ENCODE data around the gene SCLT1. TPM values are rescaled to one million over a fixed set of nuclear protein-coding genes. Genes with fewer than 3 reads are reported as not detected.

SCLT1 gene
- total and polyA plus RNA-seq, 2 of the 13 experiments (the other 11 are each of a cell fraction or from before 2014, with no cell fraction given) = 1.5 to 8.7 TPM

DNA sequence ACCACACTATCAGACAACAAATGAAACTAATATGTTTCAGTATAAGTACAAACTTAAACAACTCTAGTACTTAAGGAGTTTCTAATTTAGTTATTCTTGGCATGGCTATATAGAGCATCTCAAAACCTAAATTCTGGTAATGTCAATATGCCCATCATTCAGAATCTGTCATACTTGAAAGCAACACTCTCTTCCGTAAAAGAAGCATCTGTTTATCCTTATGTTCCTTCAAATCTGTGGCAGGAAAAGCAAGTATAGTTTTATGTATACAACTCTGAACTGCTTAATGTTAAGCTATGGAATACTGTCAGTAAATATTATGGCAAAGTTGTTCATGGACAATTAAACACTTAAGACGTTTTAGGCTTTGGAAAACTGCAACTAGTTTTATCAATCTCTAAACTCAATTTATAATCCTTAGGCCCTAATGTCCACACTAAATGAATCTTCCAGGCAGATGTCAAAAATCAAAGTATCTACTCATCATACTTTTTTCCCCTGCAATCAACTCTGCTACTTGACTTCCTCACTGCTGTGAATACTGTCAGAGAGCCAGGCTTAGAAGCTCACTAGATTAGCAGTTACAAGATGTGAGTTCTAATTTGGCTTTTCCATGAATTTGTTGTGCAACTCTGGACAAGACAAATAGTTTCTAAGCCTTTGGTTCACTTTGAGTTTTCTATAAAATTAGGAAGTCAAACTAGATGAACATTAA lies 109.4 kb downstream of the SCLT1 start:
- FAIRE-seq = no peak
- in situ Hi-C loops (cut with HindIII; ENCODE audit: extremely low pct_ligation_motif_present, low pct_unique_long_range_greater_than_20kb) = no loop called here
- CTCF ChIA-PET (ENCODE audit: low intra/inter-chr PET ratio, low total read pairs) = no interaction called here

More for the DNA sequence above, 109.4 kb downstream of the SCLT1 start:
- BruUV-seq (replicated peaks) = no TSS peak
- WGBS (ENCODE audit: low lambda C conversion rate) = 89% methylated on average over 2 of the region's 2 CpGs
- Histone ChIP-seq H3K9ac (ENCODE audit: insufficient read depth, low read depth, low read length) (no peak overlapping the region), H3K4me3 (replicated peaks in 1 of 3; ENCODE audit: insufficient read depth in 1 of 3, low read depth in 2 of 3, low read length in 3 of 3) (no peak overlapping the region), H3K27me3 (ENCODE audit: control insufficient read depth in 1 of 2, insufficient read depth in 2 of 2, low read length in 2 of 2) (no peaks in the 10 kb centered on the region; a peak in 1 of 5 replicates), H3K4me2 (ENCODE audit: low read depth, low read length) (no peak overlapping the region), H3K27ac (ENCODE audit: extremely low read length, insufficient read depth, low read length) (no peak overlapping the region), H4K20me1 (ENCODE audit: insufficient read depth, low read length) (no peaks in the 10 kb centered on the region), H3K36me3 (replicated peaks in 1 of 2; ENCODE audit: control insufficient read depth in 1 of 2, insufficient read depth in 2 of 2, low read length in 2 of 2) (no peaks in the 10 kb centered on the region), H3K79me2 (ENCODE audit: insufficient read depth, low read length) (no peaks in the 10 kb centered on the region), H2AFZ (ENCODE audit: low read length) (no peak overlapping the region), H3K4me1 (ENCODE audit: insufficient read depth, low read length) (peaks cover 5% of the 10 kb centered on the region; the same call in 1 of the 2 replicates), H3K9me3 (ENCODE audit: low read length) (no peaks in the 10 kb centered on the region)
- TF ChIP-seq, protein P1, sequence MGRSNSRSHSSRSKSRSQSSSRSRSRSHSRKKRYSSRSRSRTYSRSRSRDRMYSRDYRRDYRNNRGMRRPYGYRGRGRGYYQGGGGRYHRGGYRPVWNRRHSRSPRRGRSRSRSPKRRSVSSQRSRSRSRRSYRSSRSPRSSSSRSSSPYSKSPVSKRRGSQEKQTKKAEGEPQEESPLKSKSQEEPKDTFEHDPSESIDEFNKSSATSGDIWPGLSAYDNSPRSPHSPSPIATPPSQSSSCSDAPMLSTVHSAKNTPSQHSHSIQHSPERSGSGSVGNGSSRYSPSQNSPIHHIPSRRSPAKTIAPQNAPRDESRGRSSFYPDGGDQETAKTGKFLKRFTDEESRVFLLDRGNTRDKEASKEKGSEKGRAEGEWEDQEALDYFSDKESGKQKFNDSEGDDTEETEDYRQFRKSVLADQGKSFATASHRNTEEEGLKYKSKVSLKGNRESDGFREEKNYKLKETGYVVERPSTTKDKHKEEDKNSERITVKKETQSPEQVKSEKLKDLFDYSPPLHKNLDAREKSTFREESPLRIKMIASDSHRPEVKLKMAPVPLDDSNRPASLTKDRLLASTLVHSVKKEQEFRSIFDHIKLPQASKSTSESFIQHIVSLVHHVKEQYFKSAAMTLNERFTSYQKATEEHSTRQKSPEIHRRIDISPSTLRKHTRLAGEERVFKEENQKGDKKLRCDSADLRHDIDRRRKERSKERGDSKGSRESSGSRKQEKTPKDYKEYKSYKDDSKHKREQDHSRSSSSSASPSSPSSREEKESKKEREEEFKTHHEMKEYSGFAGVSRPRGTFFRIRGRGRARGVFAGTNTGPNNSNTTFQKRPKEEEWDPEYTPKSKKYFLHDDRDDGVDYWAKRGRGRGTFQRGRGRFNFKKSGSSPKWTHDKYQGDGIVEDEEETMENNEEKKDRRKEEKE (IDR thresholded peaks at IDR 0.05) = no peak
- TF ChIP-seq FOSL2 (CRISPR knock-in tag; IDR thresholded peaks at IDR 0.05) (no peak), ZNF709 (CRISPR knock-in tag; IDR thresholded peaks at IDR 0.05) (no peak), ZMYM3 (CRISPR knock-in tag; IDR thresholded peaks at IDR 0.05) (no peak), GTF3A (CRISPR knock-in tag; conservative IDR thresholded peaks at IDR 0.05) (no peak), REPIN1 (CRISPR knock-in tag; IDR thresholded peaks at IDR 0.05; ENCODE audit: borderline replicate concordance, low read depth) (no peak), CHD4 (IDR thresholded peaks at IDR 0.05; ENCODE audit: borderline replicate concordance, low read length) (no peak), NFRKB (IDR thresholded peaks at IDR 0.05) (no peak), CCAR2 (optimal IDR thresholded peaks at IDR 0.05; ENCODE audit: low read depth, low read length) (no peak)
- TF ChIP-seq, protein P2, sequence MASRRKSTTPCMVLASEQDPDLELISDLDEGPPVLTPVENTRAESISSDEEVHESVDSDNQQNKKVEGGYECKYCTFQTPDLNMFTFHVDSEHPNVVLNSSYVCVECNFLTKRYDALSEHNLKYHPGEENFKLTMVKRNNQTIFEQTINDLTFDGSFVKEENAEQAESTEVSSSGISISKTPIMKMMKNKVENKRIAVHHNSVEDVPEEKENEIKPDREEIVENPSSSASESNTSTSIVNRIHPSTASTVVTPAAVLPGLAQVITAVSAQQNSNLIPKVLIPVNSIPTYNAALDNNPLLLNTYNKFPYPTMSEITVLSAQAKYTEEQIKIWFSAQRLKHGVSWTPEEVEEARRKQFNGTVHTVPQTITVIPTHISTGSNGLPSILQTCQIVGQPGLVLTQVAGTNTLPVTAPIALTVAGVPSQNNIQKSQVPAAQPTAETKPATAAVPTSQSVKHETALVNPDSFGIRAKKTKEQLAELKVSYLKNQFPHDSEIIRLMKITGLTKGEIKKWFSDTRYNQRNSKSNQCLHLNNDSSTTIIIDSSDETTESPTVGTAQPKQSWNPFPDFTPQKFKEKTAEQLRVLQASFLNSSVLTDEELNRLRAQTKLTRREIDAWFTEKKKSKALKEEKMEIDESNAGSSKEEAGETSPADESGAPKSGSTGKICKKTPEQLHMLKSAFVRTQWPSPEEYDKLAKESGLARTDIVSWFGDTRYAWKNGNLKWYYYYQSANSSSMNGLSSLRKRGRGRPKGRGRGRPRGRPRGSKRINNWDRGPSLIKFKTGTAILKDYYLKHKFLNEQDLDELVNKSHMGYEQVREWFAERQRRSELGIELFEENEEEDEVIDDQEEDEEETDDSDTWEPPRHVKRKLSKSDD (CRISPR knock-in tag; IDR thresholded peaks at IDR 0.05; ENCODE audit: low read depth) = no peak
- TF ChIP-seq, protein P3, sequence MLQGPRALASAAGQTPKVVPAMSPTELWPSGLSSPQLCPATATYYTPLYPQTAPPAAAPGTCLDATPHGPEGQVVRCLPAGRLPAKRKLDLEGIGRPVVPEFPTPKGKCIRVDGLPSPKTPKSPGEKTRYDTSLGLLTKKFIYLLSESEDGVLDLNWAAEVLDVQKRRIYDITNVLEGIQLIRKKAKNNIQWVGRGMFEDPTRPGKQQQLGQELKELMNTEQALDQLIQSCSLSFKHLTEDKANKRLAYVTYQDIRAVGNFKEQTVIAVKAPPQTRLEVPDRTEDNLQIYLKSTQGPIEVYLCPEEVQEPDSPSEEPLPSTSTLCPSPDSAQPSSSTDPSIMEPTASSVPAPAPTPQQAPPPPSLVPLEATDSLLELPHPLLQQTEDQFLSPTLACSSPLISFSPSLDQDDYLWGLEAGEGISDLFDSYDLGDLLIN (CRISPR knock-in tag; IDR thresholded peaks at IDR 0.05; ENCODE audit: borderline replicate concordance) = no peak
- TF ChIP-seq, protein P4, sequence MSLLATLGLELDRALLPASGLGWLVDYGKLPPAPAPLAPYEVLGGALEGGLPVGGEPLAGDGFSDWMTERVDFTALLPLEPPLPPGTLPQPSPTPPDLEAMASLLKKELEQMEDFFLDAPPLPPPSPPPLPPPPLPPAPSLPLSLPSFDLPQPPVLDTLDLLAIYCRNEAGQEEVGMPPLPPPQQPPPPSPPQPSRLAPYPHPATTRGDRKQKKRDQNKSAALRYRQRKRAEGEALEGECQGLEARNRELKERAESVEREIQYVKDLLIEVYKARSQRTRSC (CRISPR knock-in tag; IDR thresholded peaks at IDR 0.05; ENCODE audit: low read depth) = no peak
- TF ChIP-seq, protein P5, sequence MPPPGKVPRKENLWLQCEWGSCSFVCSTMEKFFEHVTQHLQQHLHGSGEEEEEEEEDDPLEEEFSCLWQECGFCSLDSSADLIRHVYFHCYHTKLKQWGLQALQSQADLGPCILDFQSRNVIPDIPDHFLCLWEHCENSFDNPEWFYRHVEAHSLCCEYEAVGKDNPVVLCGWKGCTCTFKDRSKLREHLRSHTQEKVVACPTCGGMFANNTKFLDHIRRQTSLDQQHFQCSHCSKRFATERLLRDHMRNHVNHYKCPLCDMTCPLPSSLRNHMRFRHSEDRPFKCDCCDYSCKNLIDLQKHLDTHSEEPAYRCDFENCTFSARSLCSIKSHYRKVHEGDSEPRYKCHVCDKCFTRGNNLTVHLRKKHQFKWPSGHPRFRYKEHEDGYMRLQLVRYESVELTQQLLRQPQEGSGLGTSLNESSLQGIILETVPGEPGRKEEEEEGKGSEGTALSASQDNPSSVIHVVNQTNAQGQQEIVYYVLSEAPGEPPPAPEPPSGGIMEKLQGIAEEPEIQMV (CRISPR knock-in tag; IDR thresholded peaks at IDR 0.05; ENCODE audit: low read depth) = no peak
- ATAC-seq (no peak), DNase-seq (ENCODE audit: low spot score) (no peak)
- POLR2A ChIA-PET = no interaction called here
- intact Hi-C loops (cut with micrococcal nuclease; ENCODE audit: unreplicated experiment) = no loop called here

Data from HepG2 (cell line).